ENCODE results near the gene REXO4. TPM values are rescaled to one million over a fixed set of nuclear protein-coding genes. Genes with fewer than 3 reads are reported as not detected.

REXO4 gene
- total and polyA plus RNA-seq, 2 of the 13 experiments (the other 11 are each of a cell fraction or from before 2014, with no cell fraction given): 18.5 to 30.4 TPM

DNA sequence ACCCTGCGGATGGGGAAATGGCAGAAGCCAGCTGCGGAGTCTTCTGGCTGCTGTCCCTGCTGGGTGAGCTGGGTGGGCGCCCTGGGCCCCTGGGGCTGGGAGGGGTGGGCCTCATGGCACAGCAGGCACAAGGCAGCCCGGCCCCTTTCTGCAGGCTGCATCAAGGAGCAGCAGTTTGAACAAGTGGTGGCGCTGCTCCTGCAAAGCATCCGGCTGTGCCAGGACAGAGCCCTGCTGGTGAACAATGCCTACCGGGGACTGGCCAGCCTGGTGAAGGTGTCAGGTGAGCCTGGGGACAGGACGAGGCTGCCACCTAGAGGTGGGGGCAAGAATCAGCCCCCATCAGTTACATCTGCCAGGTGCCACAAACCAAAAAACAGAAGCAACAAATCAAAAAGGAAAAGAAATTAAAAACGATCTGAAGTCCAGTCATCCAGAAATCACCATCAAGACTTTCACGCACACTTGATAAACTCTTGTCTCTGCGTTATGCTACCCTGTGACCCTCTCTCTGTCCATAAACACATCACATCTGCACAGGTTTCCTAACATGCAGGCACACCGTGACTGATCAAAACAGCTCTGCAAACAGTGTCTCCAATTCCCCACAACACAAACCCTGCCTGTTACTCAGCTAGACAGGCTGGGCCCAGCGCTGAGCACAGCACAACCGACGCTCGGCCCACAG lies 13.9 kb downstream of the REXO4 start (continued):
- no peak for TF ChIP-seq ZKSCAN5 (CRISPR knock-in tag; IDR thresholded peaks at IDR 0.05)
- TF ChIP-seq POLR2G (IDR thresholded peaks at IDR 0.05; ENCODE audit: low read depth, low read length): peak; percentile 49; the same call in 1 of the 2 replicates
- TF ChIP-seq GZF1 (CRISPR knock-in tag; IDR thresholded peaks at IDR 0.05): no peak
- no peak for TF ChIP-seq ZNF841 (CRISPR knock-in tag; IDR thresholded peaks at IDR 0.05; ENCODE audit: borderline replicate concordance)
- TF ChIP-seq ZNF619 (CRISPR knock-in tag; IDR thresholded peaks at IDR 0.05): no peak
- TF ChIP-seq AKAP8 (CRISPR knock-in tag; IDR thresholded peaks at IDR 0.05): no peak; the same call in 1 of the 2 replicates
- no peak for TF ChIP-seq CBX2 (IDR thresholded peaks at IDR 0.05; ENCODE audit: low read depth, low read length)
- TF ChIP-seq CBX2 (CRISPR knock-in tag; IDR thresholded peaks at IDR 0.05; ENCODE audit: low read depth): no peak
- no peak for TF ChIP-seq ZNF367 (CRISPR knock-in tag; IDR thresholded peaks at IDR 0.05; ENCODE audit: borderline replicate concordance)
- TF ChIP-seq, protein P1, sequence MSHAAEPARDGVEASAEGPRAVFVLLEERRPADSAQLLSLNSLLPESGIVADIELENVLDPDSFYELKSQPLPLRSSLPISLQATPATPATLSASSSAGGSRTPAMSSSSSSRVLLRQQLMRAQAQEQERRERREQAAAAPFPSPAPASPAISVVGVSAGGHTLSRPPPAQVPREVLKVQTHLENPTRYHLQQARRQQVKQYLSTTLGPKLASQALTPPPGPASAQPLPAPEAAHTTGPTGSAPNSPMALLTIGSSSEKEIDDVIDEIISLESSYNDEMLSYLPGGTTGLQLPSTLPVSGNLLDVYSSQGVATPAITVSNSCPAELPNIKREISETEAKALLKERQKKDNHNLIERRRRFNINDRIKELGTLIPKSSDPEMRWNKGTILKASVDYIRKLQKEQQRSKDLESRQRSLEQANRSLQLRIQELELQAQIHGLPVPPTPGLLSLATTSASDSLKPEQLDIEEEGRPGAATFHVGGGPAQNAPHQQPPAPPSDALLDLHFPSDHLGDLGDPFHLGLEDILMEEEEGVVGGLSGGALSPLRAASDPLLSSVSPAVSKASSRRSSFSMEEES (CRISPR knock-in tag; IDR thresholded peaks at IDR 0.05): no peak
- TF ChIP-seq ZNF773 (CRISPR knock-in tag; IDR thresholded peaks at IDR 0.05; ENCODE audit: borderline replicate concordance): no peak
- TF ChIP-seq, protein P2, sequence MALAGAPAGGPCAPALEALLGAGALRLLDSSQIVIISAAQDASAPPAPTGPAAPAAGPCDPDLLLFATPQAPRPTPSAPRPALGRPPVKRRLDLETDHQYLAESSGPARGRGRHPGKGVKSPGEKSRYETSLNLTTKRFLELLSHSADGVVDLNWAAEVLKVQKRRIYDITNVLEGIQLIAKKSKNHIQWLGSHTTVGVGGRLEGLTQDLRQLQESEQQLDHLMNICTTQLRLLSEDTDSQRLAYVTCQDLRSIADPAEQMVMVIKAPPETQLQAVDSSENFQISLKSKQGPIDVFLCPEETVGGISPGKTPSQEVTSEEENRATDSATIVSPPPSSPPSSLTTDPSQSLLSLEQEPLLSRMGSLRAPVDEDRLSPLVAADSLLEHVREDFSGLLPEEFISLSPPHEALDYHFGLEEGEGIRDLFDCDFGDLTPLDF (CRISPR knock-in tag; IDR thresholded peaks at IDR 0.05): no peak
- TF ChIP-seq ZNF782 (CRISPR knock-in tag; IDR thresholded peaks at IDR 0.05; ENCODE audit: borderline replicate concordance): no peak
- peak; percentile 23; the same call in 1 of the 2 replicates for TF ChIP-seq KDM2A (CRISPR knock-in tag; IDR thresholded peaks at IDR 0.05; ENCODE audit: borderline replicate concordance, low read depth)
- TF ChIP-seq, protein P3, sequence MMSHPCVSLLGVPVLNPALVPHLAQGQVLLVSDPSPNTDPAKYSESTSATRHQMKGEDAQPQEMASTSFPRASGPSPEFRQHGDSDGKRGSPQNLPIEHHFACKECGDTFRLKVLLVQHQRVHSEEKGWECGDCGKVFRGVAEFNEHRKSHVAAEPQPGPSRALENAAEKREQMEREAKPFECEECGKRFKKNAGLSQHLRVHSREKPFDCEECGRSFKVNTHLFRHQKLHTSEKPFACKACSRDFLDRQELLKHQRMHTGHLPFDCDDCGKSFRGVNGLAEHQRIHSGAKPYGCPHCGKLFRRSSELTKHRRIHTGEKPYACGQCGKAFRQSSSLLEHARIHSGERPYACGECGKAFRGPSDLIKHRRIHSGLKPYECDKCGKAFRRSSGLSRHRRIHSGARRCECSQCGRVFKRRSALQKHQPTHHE (CRISPR knock-in tag; IDR thresholded peaks at IDR 0.05; ENCODE audit: borderline replicate concordance): no peak
- no peak for TF ChIP-seq HNF4A (CRISPR knock-in tag; IDR thresholded peaks at IDR 0.05)
- TF ChIP-seq, protein P4, sequence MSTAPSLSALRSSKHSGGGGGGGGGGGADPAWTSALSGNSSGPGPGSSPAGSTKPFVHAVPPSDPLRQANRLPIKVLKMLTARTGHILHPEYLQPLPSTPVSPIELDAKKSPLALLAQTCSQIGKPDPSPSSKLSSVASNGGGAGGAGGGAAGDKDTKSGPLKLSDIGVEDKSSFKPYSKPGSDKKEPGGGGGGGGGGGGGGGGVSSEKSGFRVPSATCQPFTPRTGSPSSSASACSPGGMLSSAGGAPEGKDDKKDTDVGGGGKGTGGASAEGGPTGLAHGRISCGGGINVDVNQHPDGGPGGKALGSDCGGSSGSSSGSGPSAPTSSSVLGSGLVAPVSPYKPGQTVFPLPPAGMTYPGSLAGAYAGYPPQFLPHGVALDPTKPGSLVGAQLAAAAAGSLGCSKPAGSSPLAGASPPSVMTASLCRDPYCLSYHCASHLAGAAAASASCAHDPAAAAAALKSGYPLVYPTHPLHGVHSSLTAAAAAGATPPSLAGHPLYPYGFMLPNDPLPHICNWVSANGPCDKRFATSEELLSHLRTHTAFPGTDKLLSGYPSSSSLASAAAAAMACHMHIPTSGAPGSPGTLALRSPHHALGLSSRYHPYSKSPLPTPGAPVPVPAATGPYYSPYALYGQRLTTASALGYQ (CRISPR knock-in tag; IDR thresholded peaks at IDR 0.05): no peak
- no peak for TF ChIP-seq KLF11 (CRISPR knock-in tag; IDR thresholded peaks at IDR 0.05)
